HG03378 (cell line): Measurements from ENCODE around the gene FLVCR2.

ENCODE experiments used
- ATAC-seq: cut with Tn5 transposase; IDR thresholded peaks from one replicate; pipeline ENCODE4 v1.9.1; 2021; ENCODE audit warnings: mild to moderate bottlenecking, moderate library complexity; ENCODE audit not compliant: unreplicated experiment

Gene FLVCR2

DNA sequence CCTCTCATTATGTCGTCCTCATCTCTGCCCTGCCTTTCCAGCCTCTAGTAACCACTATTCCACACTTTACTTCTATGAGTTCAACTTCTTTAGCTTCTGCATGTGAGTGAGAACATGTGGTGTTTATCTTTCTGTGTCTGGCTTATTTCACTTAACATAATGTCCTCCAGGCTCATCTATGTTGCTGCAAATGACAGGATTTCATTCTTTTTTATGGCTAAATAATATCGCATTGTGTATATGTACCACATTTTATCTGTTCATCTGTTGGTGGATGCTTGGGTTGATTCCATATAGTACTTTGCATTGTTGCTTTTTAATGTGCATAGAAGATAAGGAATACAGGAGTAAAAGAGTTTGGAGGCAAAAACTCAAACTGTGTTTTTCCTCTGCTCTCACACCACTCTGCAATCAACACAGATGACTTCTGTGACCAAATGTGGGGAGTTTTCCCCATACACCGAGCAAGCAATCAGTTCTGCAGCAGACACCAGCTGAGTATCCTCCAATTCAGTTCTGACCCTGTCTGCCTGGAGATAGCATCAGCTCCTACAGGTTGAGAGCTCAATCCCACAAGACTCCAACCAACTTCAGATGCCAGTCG, 24.6 kb upstream of the FLVCR2 start:
- ATAC-seq: no peak

DNA sequence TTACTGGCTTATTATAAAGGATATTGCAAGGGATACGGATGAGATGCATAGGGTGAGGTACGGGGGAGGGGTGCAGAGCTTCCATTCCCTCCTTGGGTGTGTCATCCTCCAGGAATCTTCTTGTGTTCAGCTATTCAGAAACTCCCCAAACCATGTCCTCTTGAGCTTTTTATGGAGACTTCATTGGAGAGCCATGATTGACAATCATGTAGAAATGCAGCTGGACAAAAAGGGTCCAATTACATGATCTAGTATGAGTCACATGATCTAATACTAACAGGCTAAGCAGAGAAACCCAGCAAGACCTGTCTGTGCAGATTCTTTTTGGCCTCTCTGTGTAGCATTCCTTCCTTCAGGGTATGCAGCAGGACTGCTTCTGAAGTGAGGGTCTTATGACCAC, 23.9 kb upstream of the FLVCR2 start:
- no peak for ATAC-seq

DNA sequence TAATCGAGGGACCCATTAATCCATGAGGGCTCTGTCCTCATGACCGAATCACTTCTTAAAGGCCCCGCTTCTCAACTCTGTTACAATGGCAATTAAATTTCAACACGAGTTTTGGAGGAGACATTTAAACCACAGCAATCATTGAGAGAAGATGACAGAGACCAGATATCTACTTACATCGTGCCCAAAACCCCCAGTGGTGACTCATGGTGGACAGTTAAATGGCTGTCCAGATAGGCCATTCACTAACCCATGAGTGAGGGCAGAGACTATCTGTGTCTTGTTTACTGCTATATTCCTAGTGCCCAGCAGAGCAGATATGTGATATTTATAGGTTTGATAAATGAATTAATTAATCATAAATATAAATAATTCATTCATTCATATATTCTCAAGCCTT, 20.0 kb upstream of the FLVCR2 start:
- ATAC-seq: no peak

DNA sequence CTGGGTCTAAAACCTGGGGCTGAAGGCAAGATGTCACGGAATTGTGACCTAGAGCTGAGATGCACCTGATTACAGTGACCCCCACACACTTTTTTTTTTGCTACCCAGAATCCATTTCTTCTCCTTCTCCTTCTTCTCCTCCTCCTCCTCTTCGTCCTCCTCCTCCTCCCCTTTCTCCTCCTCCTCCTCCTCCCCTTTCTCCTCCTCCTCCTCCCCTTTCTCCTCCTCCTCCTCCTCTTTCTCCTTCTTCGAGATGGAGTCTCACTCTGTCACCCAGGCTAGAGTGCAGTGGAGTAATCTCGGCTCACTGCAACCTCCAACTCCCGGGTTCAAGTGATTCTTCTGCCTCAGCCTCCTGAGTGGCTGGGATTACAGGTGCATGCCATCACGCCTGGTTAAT, 19.4 kb upstream of the FLVCR2 start:
- no peak for ATAC-seq

DNA sequence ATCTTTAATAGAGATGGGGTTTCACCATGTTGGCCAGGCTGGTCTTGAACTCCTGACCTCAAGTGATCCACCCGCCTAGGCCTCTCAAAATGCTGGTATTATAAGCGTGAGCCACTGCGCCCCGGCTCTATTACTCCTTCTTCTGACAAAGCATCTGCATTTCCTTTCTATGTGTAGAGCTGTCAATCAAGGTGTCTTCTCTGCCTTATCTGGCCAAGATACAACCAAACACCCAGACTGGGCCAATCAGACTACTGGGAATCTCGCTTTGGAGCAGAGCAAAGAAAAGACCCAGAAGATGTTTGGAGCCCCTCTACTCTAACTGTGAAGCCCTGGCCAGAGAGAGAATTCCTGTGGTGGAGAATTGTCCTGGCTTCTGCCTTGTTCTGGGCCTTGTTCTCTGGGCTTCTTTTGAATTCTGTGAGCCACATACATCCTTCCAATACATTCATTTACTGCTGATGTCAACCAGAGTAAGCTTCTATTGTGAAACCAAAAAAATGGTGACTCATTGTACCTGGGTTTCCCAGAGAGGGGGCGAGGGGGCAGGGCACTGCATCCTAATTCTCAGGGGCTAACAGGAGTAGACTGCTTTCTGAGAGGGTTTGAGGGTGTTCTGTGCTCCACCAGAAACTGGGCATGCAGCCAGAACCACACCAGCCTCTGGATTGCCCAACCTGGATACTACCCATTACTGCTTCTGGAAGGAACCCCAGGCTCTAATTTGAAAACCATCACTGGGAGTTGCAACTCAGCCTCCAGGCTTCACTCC, 18.8 kb upstream of the FLVCR2 start:
- peak; percentile 40 for ATAC-seq

DNA sequence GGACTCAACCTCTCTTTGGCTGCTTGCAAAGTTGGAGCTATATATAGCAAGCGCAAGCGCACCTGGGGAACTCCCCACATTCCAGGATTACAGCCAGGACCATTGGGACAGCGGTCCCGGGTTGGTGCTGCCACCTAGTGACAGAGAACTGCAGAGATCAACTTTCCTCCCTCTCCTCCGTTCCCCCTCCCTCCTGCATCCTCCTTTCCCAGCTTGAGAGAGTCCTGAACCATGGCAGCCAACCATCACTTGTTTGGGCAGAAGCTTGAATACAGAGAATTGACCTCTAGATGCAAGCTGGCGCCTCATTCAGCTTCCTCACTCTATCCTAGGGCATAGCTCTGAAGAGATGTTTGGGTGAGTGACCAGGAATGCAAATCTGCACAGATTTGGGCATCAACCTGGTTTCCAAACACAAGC, 17.4 kb upstream of the FLVCR2 start:
- peak; percentile 59 for ATAC-seq

DNA sequence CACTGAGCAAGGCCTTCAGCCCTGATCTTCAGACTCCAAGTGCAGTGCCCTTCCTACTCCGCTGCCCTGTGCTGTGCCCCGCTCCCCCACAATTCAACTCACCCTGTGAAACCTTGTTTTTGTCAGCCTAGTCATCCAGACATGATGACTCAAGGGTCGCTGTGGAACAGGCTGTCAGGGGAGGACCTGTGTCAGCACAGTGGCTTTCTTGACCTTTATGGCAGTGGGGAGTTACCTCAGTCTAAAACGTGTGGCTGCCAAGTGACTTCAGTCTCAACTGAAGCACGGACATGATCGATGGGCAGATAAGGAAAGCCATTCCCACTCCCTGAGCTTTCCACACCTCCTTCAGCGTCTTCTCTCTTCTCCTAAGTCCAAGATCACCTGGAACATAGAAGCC, 16.3 kb upstream of the FLVCR2 start:
- no peak for ATAC-seq

DNA sequence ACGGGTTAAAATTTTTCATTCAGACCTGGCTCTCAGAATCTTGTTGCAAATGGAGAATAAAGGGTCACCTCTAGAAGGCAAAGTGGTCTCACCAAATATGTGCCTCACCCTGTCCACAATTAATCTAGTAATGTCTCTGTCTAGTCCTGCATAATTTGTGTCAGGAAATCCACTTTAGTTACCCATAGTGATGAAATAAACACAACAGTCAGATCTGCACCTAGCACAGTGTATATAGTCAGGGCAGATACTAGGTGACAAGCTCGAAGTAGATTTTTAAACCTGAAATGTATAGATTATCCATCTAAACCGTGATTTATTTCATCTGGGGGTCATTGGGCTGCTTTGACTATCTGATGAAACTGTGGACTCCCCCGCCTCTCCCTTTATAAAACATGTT, 15.9 kb upstream of the FLVCR2 start:
- no peak for ATAC-seq

DNA sequence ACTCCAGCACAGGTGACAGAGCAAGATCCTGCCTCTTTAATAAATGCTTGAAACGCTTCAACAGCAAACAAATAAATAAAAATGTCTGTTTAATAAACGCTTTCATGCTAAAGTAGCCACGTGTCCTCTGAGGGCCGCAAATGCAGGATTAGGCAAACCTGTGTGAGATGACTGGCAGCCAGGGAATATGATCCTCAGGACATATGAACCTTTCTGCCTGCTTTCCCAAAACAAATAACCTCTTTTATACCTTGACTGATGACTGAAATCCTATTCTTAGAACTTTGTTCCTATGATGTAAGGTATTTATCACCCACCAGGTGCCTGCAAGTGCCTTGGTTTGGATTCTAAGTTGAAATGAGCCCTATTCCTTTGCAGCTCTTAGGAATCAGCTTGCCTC, 14.5 kb upstream of the FLVCR2 start:
- ATAC-seq: no peak

DNA sequence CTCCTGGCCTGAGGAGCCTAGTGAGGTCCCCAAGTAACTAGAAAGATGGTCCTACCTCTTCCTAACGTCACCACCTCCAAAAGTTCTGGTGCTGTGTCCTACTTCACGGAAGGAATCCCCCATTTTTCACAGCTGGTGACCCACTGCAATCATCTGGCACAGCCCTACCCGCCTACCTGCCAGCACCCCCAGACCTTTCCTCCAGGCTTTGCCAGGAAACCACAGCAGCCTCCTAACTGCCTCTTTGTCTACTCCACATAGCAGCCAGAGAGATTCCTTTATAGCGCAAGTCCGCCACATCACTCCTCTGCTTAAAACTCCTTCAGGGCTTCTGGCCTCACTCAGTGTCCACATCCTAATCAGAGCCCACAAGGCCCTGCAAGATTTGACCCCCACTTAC, 13.4 kb upstream of the FLVCR2 start:
- ATAC-seq: no peak

DNA sequence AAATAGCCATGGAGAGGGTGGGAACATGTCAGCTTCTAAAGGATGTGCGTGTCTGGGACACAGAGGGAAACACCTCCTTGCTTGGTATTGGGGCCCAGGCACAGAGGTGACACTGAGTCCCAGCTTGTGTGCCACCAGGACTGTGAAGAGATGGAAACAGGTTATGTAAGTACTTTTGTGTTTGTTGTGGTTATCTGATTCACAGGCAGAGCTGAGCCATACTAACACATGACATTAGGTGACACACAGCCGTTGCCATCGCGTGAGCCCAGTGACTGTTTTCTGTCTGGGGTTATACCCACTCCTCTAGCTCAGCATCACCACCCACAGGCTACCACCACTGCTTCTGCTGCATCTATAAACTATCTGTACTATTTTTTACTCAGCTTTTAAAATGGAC, 12.1 kb upstream of the FLVCR2 start:
- no peak for ATAC-seq

DNA sequence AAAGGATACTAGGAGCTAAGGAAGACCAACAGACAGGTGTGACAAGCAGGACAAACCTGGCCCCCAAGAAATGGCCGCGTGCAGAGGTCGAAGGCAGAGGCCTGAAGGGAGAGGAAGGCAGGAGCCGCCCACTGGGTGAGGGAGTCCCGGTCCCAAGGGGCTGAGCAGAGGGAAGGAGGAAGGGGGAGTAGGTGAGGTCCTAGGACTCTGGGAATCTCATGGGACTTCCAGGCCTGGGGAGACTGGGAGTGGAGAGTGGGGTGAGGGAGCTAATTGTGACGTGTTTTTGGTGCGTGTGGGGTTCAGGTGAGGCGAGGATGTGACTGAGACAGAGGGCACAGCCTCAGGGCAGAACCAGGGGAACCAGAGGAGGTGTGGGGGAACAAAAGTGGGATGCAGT, 11.7 kb upstream of the FLVCR2 start:
- no peak for ATAC-seq

DNA sequence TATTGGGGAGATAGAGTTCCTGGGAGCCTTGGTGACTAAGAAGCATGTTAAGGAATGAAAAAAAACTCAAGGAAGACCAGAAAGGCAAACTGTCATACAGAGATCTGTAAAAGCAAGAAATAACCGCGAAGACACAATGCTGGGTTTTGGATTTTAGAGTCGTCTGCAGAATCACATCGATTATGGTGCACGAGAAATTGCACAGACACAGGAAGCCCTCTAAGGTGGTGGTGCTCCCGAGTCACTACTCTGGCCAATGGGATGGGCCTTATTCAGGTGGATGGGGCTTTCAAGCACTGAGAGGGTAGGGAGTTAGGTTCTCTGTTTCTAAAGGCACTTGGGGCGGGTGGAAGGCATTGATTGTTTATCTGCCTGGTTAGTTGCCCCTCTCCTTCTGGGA, 10.3 kb upstream of the FLVCR2 start:
- ATAC-seq: no peak

DNA sequence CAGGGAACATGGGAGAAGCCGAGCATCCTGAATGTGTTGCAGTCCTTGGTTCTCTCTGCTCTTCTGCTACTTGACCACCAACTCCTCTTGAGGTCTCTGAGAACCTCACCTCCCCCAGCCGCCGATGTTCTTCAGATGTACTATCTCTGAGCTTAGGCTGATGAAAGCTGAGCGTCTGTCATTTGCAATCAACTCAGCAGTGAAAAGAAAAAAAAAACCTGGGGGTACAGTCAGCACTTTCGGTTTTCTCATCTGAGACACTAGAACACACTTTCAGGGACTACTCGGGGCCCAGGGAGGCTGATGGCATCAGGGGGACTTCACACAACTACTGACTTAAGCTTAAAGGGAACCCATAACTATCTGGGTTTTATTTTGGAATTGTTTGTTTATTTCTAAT, 9.6 kb upstream of the FLVCR2 start:
- no peak for ATAC-seq

DNA sequence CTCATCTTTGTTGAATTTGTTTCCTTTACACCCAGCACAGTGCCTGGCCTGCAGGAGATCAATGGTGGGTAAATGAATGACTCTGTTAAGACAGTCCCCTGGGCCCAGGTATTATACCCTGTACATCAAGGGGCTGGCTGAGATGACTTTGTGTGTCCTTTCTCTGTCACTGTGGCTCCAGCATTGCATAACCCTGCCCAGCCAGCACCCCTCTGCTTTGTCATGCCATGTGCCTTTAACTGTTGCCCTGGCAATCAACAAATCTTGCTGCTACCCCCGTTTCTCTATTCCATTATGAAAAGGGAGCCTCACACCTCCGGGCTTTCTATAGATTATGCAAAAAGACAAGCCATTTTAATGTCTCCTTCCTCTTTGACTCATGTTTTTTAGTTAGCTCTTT, 7.6 kb upstream of the FLVCR2 start:
- no peak for ATAC-seq

DNA sequence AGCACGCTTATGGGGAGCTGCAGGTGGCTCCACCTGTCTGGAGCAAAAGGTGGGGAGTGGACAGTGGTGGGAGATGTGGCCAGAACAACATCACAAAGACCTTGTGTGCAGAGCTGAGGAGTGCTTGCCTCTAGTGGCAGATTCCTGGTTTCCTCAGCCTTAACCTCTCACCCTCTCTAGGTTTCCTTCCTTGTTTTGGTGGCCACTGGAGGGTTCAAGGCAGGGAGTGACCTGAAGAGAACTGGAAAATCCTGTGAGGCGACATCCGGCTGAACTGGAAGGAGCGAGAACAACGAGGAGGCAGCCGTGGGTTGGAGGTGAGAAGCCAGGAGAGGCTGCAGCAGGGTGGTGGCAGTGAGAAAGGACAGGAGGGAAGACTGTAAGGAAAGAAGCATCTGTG, 6.3 kb upstream of the FLVCR2 start:
- ATAC-seq: no peak

DNA sequence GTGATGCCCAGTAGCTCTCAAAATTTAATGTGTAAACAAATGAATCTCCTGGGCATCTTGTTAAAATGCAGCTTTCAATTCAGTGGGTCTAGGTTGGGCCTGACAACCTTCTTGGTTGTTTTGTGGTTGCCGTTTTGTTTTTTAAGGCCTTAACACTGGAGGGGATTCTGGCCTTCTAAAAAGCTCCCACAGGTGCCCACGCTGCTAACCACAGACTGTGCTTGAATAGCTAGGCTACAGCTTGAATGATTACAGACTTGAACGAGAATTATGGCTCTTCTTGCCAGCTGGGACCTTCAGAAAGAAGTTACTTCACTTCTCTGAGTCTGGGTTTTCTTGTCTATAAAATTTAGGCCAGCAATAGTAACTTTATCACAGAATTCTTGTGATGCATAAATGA, 1.3 kb upstream of the FLVCR2 start:
- ATAC-seq: no peak

DNA sequence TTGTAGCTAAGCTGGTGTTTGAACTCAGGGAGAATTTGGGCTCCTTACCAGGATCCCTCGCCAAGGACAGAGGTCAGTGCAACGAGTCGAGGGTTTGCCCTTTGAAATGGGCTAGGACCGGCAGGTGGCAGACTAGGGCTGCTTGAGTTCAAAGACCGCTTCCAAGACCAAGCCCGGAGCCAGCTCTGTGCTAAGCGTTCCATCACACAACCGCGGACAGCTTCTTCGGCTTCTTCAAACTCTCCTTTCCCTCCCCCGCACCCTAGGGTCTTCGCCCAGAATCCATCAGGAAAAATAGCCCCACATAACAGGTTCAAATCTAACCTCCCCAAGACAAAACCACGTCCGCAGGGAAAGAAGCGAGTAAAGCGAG, 705 bp upstream of the FLVCR2 start:
- ATAC-seq: peak; percentile 71

DNA sequence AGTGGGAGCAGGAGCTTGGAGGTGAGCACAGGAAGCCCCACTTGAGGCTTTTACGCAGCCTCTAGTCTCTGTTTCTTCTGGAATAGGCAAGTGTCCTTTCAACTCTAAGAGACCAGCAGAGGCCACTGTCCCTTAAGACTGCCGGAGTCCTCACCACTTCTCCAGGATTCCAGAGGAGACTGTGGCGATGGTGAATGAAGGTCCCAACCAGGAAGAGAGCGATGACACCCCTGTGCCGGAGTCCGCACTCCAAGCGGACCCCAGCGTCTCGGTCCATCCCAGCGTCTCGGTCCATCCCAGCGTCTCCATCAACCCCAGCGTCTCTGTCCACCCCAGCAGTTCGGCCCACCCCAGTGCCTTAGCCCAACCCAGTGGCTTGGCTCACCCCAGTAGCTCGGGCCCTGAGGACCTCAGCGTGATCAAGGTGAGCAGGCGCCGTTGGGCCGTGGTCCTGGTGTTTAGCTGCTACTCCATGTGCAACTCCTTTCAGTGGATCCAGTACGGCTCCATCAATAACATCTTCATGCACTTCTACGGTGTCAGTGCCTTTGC, 442 bp downstream of the FLVCR2 start:
- peak; percentile 13 for ATAC-seq

DNA sequence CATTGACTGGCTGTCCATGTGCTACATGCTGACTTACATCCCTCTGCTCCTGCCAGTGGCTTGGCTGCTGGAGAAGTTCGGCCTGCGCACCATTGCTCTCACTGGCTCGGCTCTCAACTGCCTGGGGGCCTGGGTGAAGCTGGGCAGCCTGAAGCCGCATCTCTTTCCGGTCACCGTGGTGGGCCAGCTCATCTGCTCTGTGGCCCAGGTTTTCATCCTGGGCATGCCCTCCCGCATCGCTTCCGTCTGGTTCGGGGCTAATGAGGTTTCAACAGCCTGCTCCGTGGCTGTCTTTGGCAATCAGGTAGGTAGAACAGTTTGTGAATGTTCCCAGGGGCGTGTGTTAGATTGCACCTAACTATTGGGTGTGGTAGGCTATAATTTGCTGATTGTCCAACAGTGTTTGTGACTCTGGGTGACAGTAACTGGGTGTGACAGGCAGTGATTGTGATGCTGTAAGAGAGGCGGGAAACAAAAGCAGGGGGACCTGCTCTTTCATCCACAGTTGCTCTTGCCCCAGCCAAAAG, 981 bp downstream of the FLVCR2 start:
- no peak for ATAC-seq

DNA sequence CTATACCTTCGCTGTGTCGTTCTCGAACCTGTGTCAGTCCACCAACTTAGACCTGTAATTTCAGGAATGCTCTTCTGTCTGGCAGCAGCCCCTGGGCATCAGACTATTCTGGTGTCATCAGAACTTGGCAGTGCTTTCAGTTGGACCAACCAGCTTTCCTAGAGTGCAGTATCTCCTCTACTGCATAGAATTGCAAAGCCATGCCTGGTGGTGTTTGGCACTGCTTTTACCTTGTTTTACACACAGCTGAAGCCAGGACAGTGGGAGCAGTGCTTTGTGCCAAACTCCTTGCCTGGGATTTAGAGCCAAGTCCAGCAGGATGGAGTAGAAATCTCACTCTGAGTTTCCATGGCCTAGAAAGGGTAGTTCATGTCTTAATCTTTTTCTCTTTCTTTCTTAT, 1.5 kb downstream of the FLVCR2 start:
- no peak for ATAC-seq

DNA sequence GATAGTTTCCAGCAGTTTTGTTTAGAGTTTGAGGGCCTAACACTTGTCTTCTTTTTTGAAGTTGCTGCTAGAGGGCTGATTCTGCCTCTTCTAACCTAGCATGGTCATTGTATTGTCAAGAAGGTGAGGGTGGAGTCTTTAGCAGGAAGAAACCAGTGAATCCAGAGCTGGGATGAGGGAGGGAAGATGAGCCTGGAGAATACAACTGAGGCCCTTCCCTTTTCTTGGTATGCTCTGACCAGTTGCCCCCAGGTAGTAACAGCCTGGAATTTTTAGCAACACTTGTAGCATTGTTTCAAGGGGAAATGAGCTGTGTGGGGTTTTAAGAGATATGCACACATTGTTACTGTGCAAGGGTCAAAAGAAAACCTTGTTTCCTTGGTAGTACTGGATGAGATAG, 9.0 kb downstream of the FLVCR2 start:
- ATAC-seq: no peak
